Dedifferentiated amniotic fluid mesenchymal stem cell (primary cell): ENCODE results near the gene MAP2K2.
"Not testable (repeated sequence)": the region's sequence is repeated elsewhere in the genome, so short reads cannot be mapped to it uniquely, and the experiment has no call there.

Experiments used
- DNase-seq: peaks from one replicate; pipeline ENCODE4 v3.0.0-alpha.2; 2016; ENCODE audit errors: extremely low spot score

MAP2K2 gene

DNA sequence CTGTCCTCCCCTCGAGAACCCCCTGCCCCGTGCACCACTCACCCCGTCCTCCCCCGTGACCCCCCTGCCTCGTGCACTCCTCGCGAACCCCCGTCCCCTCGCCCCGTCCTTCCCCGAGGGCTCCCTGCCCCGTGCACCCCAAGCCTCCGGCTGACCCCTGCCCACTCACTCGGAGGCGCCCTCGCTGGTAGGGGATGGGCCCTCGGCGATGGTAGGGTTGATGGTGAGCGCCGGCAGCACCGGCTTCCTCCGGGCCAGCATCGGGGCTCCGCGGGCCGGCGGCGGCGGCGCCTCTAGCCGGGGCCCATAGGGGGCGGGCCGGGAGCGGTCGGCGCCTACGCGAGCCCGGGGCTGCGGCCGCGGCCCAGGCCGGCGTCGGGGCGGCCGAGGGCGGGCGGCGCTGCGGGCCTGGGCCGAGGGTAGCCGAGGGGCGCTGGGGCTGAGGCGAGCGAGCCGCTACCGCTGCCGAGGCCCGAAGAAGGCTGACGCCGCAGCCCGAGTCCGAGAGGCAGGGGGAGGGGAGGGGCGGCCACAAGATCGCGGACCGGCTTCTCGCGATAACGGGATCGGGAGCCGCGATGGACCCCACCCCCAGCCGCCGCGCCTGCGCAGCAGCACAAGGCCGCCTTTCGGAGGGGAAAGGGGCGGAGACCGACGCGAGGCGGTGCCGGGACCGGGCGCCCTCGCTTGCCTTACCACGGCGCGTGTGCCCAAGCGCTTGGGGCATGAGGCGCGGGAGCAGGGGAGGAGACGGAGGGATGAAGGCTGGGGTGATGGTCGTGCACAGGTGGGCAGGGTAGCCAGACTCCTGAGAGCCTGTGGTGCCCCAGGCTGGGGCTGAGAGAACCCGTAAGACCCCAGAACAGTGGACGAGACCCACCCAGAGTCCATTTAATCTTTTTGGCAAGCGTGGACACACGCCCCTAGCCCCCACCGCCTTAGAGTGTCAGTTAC lies at the start of gene MAP2K2:
TSS of gene MAP2K2 (minus strand) at position 508 of the 954 bp plus-strand sequence. CDS start at position 261, 247 bp downstream.
- peak; percentile 87 for DNase-seq

DNA sequence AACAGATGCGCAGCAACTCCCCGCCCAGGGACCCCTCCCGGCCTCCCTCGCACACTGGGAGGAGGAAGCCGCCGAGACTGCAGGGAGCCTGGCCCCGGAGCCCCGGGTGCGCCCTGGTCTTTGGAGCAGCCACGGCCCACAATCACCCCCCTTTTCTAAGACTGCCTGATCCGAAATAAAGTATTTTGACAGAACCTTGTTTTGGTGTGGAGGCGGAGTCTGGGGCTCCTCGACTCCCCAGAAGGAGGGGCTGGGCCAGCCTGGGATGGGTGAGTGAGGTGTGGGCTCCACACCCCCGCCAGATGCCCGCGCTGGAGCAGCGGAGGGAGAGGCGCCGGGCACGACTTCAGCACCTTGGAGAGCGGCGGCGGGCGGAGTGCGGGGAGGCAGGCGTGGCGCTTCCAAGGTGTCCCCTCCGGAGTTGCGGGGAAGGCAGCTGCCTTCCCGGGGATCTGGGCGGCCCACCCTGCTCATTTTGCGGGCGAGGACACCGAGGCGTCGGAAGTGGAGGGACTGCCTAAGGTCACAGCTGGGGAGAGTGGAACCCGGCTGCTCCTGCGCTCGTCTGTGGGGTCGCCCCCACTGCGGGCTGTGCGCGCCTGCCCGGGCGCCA lies 49.0 kb upstream of the MAP2K2 start:
- no peak for DNase-seq

DNA sequence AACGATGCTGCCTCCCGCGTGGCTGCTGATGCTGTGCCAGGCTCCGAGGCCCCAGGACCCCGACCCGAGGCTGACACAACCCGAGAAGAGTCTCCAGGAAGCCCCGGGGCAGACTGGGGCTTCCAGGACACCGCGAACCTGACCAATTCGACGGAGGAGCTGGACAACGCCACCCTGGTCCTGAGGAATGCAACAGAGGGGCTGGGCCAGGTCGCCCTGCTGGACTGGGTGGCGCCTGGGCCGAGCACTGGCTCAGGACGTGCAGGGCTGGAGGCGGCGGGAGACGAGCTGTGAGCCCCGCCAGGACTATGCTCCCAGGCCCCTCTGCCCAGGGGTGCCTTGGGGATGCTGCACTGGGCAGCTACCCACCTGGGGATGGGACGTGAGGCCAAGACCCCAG lies 47.8 kb upstream of the MAP2K2 start:
- no peak for DNase-seq

DNA sequence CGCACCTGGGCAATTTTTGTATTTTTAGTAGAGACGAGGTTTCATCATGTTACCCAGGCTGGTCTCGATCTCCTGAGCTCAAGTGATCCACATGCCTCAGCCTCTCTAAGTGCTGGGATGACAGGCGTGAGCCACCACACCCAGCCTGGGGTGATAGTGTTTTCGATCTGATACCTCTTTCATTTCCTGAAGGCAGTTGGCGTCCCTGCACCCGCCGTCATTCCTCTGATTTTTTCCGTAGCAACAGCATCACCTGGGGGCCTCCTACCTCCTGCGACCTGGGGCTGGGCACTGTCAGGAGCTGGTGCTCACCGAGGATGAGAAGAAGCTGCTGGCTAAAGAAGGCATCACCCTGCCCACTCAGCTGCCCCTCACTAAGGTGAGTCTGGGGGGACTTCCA lies 40.3 kb upstream of the MAP2K2 start:
- no peak for DNase-seq

DNA sequence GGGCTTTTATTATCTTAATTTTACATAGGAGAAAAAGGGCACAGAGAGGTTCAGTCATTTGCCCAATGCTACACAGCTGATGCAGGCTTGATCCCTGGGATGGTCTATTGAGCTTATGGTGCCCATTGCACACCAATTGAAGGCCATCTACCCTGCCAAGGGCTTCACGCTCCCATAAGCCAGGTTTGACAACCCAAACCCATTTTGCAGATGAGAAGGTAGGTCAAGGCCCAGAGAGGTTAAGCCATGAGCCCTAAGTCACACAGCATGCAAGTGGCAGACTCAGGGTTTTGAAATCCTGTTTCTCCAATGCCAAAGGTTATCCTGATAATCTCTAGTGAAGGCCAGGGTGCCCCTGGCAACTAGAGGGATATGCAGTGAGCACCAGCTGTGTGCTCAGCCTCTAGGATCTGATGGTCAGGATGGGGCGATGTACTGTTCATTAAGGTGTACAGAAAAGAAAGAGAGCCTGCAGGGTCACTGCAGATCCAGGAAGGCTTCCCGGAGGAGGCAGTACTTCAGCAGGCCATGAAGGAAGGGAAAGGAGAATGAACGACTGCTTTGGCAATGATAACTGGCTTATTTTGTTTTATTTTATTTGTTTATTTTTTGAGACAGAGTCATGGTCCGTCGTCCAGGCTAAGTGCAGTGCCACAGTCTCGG lies 37.6 kb upstream of the MAP2K2 start:
- no peak for DNase-seq

DNA sequence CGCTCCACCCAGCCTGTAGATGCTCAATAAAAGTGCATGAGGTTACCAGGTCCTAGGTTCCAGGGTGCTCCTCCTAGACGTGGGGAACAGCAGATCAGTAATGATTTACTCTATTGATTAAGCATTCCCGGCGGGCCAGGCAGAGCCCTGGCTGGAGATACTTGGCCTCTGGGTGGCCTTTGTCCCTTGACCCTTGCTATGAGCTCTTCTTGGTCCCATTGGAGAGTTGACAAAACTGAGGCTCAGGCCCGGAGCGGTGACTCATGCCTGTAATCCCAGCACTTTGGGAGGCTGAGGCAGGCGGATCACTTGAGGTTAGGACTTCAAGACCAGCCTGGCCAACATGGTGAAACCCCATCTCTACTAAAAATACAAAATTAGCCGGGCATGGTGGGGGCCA lies 34.0 kb upstream of the MAP2K2 start:
- not testable (repeated sequence) for DNase-seq

DNA sequence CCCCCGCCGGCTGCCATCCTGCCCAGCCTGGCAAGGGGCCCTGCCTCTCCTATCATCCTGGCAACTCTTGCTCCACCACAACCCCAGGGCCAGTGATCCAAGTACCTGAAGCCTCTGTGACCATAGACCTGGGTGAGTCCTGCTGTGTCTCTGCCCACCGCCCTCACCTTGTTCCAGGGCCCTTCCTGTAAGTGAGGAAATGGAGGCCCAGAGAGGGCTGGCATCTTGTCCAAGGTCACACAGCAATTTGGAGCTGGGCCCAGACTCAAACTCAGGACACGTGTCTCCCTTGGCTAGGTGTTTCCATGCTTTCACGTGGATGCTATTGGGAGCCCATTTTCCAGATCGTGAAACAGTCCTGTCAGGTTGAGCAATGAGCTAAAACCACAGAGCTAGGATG lies 33.2 kb upstream of the MAP2K2 start:
- no peak for DNase-seq

DNA sequence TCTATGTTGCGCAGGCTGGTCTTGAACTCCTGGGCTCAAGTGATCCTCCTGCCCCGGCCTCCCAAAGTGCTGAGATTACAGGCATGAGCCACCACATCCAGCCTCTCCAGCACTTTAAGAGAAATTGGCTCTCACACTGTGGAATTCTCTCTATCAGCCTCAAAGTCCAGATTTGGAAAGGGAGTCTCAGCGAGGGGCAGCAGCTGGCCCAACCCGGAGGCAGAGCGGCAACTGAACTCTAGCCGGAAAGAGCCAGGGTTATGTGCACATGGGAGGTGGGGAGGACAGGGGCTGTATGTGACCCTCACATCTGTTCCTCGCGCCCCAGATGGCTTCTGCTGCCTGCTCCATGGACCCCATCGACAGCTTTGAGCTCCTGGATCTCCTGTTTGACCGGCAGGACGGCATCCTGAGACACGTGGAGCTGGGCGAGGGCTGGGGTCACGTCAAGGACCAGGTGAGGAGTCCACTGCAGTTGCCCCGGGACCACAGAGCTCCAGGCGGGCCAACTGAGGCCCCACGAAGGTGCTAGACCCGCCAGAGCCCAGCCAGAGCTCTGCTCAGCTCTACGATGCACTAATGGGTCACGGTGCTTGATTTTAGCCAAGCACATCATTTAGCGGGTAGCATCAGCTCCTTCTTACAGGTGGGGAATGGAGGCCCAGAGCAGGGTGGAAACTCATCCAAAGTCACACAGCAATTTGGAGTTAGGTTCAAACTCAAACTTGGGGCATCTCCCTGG lies 30.8 kb upstream of the MAP2K2 start:
- no peak for DNase-seq

DNA sequence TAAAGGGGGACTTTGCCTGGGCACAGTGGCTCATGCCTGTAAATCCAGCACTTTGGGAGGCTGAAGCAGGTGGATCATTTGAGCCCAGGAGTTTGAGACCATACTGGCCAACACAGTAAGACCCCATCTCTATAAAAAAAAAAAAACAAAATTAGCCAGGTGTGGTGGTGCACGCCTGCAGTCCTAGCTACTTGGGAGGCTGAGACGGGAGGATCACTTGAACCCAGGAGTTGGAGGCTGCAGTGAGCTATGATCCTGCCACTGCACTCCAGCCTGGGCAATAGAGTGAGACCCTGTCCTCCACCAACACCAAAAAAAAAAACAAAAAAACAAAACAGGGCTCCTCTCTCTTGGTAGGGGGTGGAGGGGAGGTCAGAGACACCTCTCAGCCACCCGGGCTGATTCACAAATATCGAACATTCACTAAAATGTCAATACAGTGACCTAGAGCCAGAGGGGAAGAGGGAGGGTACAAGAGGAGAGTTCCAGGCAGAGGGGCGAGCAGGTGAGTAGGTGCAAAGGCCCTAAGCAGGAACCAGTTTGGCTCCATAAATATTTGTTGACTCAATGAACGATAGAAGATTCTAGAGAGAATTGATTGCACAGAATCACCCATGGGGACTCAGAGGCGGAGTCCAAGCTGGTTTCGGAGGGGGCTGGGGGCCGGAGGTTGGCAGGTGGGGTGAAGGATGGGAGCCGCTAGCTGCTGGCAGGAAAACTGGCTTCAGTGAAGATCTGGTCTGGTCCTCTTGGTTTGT lies 28.5 kb upstream of the MAP2K2 start:
- no peak for DNase-seq

DNA sequence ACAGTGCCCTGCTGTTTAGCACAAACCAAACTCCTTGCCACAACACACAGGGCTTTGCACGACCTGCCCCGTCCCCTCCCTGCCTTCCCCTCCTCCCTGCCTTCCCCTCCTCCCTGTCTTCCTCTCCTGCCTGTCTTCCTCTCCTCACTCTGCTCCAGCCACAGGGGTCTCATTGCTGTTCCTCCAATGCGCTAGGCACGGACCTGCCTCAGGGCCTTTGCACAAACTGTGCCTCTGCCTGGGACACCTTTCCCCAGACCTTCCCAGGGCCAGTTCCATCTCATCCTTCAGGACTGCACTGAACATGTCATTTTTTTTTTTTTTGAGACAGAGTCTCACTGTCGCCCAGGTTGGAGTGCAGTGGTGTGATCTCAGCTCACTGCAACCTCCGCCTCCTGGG lies 27.7 kb upstream of the MAP2K2 start:
- DNase-seq, result no peak

DNA sequence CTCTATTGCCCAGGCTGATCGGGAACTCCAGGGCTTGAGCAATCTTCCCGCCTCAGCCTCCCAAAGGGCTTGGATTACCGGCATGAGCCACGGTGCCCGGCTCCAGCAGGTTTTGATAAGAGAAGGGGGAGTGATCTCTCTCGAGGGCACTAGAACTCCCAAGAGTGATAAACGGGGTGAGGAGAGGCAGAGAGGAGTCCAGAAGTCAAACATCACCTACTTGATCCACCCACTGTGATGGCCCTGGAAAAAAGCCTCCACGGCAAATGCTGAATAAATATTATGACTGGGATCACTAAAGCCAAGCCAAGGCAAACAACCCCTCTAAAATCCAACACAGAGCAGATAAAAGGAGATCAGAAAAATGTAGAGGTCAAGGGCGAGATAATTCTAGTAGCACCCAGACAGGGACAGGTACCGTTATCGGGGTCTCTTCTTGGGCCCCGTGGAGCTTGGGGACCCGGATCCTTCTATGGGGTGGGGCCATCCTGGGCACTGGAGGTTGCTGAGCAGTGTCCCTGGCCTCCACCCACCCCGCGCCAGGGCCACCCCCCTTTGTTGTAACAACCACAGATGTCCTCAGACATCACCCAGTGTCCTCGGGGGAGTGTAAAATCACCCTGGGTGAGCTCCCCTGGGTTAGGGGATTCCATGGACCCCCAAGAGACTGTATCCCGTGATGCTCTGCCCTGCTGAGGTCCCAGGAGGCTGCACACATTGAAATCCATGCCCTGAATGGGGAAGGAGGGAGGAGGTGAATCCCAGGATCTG lies 25.8 kb upstream of the MAP2K2 start:
- DNase-seq, result no peak

DNA sequence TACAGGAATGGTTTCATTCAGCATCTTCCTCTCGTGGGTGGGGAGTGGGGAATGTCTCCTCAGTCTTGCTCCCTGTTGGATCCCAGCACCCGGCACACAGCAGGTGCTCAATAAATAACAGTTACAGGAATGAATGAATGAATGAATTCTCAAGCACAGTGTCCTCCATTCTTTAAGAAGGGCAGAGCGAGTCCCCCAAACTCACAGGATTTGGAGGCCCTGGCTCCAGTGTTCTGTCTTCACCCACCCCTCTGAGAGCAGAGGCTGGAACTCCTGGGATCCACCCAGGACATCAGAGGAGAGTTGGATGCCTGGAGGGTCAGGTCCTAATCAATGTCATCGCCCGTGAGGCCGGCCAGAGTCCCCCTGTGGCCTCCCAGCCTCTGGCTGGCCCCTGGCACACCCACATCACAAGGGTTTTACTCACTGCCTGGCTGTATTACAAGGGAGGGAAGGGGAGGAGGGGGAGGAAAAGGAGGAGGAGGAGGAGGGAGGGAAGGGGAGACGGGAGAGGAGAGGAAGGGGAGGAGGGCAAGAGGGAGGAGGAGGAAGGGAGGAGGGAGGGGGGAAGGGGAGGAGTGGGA lies 20.8 kb upstream of the MAP2K2 start:
- DNase-seq, result no peak

DNA sequence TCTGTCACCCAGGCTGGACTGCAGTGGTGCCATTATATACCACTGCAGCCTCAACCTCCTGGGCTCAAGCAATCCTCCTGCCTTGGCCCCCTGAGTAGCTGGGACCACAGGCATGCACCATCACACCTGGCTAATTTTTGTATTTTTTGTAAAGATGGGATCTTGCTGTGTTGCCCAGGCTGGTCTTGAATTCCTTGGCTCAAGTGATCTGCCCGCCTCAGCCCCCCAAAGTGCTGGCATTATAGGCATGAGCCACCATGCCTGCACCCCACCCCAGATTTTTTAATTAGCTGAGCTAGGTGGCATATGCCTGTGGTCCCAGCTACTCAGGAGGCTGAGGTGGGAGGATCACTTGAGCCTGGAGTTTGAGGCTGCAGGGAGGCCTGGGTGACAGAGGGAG lies 19.0 kb upstream of the MAP2K2 start:
- not testable (repeated sequence) for DNase-seq

DNA sequence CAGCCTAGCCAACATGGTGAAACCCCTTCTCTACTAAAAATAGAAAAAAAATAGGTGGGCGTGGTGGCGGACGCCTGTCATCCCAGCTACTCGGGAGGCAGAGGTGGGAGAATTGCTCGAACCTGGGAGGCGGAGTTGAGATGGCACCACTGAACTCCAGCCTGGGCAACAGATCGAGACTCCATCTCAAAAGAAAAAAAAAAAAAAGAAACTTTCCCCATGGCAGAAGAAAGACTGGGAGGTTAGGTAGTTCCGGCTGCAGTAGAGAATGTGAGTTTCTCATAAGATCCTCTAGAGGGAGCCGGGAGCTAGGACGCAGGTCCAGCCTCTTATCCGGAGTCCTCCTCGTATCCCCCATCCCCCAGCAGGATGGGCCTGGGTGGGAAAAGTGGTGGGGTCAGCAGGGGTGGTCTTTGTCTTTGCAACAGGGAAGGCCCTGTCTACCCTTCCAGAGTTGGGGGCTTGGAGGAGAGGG lies 16.4 kb upstream of the MAP2K2 start:
- peak; percentile 56 for DNase-seq

DNA sequence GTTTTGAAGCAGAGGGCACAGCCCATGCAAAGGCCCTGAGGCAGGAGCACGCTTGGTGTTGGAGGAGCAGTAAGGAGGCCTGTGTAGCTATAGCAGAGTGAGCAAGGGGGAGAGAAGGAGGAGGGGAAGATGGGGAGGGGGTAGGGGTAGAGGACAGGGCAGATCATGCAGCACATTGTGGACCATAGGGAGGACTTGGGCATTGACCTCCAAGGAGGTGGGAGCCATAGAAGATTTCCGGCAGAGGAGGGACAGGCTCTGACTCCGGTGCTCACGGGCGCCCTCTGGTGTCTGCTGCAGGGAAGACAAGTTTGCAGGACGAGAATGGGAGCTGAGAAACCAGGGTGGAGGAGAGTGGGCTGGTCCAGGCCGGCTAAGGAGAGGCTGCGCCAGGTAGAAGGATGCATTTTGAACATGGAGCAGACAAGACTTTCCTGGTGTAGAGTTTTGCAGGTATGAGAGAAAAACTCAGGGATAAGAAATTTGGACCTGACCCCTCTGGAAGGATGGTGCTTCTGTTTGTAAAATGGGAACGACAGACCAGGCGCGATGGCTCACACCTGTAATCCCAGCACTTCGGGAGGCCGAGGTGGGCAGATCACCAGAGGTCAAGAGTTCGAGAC lies 15.8 kb upstream of the MAP2K2 start:
- no peak for DNase-seq

DNA sequence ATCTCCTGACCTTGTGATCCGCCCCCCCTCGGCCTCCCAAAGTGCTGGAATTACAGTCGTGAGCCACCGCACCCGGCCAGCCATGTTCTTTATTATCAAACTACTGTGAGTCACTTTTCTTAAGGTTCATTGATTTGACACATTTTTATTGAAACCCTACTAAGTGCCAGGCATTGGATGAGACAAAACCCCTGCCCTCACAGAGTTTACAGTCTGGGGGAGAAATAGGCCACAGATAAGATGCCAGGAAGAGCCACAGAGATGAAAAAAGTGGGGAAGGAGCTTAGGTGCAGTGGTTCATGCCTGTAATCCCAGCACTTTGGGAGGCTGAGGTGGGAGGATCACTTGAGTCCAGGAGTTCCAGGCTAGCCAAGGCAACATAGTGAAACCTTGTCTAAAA lies 14.5 kb upstream of the MAP2K2 start:
- DNase-seq, result no peak

DNA sequence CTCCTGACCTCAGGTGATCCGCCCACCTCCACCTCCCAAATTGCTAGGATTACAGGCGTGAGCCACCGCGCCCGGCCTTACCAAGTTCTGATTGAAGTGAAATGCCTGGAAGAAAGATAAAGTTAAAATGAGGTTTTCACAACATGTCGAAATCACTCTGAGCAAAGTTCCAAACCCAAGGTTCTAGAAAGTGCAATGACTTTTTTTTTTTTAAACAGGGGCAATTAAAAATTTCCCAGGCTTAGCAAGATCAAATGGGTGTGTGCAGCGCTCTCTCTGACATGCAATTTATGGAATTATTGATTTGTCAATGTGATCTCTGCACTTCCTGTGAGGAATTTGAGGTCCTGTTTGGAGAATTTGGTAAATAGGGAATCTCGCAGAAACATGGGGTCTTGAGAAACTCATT lies 12.8 kb upstream of the MAP2K2 start:
- DNase-seq, result no peak

DNA sequence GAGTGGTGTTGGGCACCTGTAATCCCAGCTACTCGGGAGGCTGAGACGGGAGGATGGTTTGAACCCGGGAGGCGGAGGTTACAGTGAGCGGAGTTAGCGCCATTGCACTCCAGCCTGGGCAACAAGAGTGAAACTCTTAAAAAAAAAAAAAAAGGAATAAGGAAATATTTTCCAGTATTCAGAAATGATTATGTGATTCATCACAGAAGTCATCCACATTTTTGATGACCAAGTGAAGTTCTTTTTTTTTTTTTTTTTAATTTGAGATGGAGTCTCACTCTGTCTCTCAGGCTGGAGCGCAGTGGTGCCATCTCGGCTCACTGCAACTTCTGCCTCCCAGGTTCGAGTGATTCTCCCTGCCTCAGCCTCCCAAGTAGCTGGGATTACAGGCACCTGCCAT lies 11.5 kb upstream of the MAP2K2 start:
- not testable (repeated sequence) for DNase-seq

DNA sequence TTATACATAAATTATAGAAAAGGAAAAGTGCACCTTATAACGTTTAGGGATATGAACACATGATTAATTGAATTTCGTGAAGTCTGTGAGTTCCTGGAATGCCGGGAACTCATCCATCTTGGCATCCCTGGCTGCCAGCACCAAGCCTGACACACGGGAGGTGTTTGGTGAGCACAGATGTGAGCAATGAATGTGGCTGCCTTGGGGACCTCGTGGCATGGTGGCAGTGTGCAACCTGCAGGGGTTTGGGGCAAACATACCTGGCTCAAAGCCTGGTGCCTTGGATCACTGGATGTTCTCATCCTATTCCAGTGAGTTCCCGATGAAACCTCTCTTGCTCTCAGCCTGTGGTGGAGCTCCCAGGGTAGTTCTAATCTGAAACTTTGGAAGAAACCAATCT lies 10.4 kb upstream of the MAP2K2 start:
- no peak for DNase-seq
